Sigmoid colon (tissue), 7 donors: ENCODE measurements around the gene MLF1. TPM values are rescaled to one million over a fixed set of nuclear protein-coding genes. Genes with fewer than 3 reads are reported as not detected.

ENCODE experiments used
- DNase-seq: peaks from one replicate; pipeline ENCODE4 v3.0.0-alpha.2; 2019
- H3K27ac ChIP-seq, 4 donors: fragments of 200-600 bp; sonication (generic); one replicate each; pipeline ENCODE4 v1.5.1; 2016 to 2019; ENCODE audit warnings: mild to moderate bottlenecking in 1 of 4
- H3K27me3 ChIP-seq, 3 donors: fragments of 200-600 bp; sonication (generic); one replicate each; pipeline ENCODE4 v1.5.1; 2019; ENCODE audit warnings: mild to moderate bottlenecking in 1 of 3
- H3K36me3 ChIP-seq, 4 donors: fragments of 200-600 bp; sonication (generic); one replicate each; pipeline ENCODE4 v1.5.1; 2016 to 2019
- H3K4me1 ChIP-seq, 4 donors: fragments of 200-600 bp; sonication (generic); one replicate each; pipeline ENCODE4 v1.5.1; 2017 to 2019
- H3K4me3 ChIP-seq, 4 donors: fragments of 200-600 bp; sonication (generic); one replicate each; pipeline ENCODE4 v1.5.1; 2017 to 2019; ENCODE audit warnings: mild to moderate bottlenecking in 2 of 4, moderate library complexity in 1 of 4
- H3K9me3 ChIP-seq, 4 donors: fragments of 200-600 bp in 3 of 4; sonication (generic) in 3 of 4; one replicate each; pipeline versions ENCODE4 v1.5.1 to v1.6.1; 2013 to 2019
- CTCF ChIP-seq, 4 experiments: fragments of 450-650 bp in 3 of 4; fragments of 200-600 bp in 1 of 4; IDR thresholded peaks; one replicate each; pipeline ENCODE4 v1.5.1; 2016 to 2019; ENCODE audit warnings: antibody characterized with exemption in 4 of 4, mild to moderate bottlenecking in 3 of 4, moderate library complexity in 2 of 4
- EP300 ChIP-seq, 4 donors: sonication (generic); formaldehyde crosslinking; IDR thresholded peaks; one replicate each; pipeline ENCODE4 v1.6.1; 2017; ENCODE audit warnings: antibody characterized with exemption in 4 of 4
- POLR2A ChIP-seq, 2 donors: fragments of 450-650 bp; IDR thresholded peaks; one replicate each; pipeline ENCODE4 v1.6.1; 2016; ENCODE audit warnings: antibody characterized with exemption in 2 of 2, mild to moderate bottlenecking in 2 of 2, moderate library complexity in 2 of 2
- POLR2AphosphoS5 ChIP-seq, 4 donors: sonication (generic); formaldehyde crosslinking; IDR thresholded peaks; one replicate each; pipeline ENCODE4 v1.6.1; 2017; ENCODE audit warnings: antibody characterized with exemption in 4 of 4
- WGBS, 2 donors: extraction: QIAGEN DNeasy Blood & Tissue Kit; methylation state at CpG; one replicate each; pipeline ENCODE4 v1.1.7; 2013; 5-methylcytosine and 5-hydroxymethylcytosine counted together
- intact Hi-C: fragments of 100-400 bp; cut with DNase I; formaldehyde crosslinking; loops from one replicate; pipeline ENCODE4 v1.15.1; 2023
- polyA plus RNA-seq, 3 donors: library from polyadenylated mRNA; stranded (reverse); fragments of 200-250 nt; gene quantifications; one replicate each; pipeline ENCODE4 v1.2.3, GENCODE V29; 2013
- total RNA-seq, 4 donors: library from RNA; depleted of rRNA; stranded (reverse); fragments of >200 nt; gene quantifications; one replicate each; pipeline ENCODE4 v1.1.0, GENCODE V29; 2016
- donor health status: healthy with polysubstance abuse.
- donor health status: Bipolar disorder and iron deficiency.
- donor health status: healthy.

MLF1 gene
- total and polyA plus RNA-seq, 7 donors, result 3.0 to 14.1 (median 9.1) TPM

- H3K4me3 ChIP-seq, result no peak overlapping the region
- 76 to 82% methylated on average over 2 of the region's 2 CpGs for WGBS, 2 donors
Observed at GRCh38 chr3:158552124-158552523, 18.9 kb upstream of the MLF1 start.

GRCh38 chr3:158559504-158559903, 11.5 kb upstream of the MLF1 start:
- intact Hi-C loops, result no loop called here

More at GRCh38 chr3:158552124-158552523, 18.9 kb upstream of the MLF1 start:
- intact Hi-C loops, result no loop called here
- DNase-seq, result no peak
- TF ChIP-seq POLR2AphosphoS5 (IDR thresholded peaks at IDR 0.05) (no peak), EP300 (IDR thresholded peaks at IDR 0.05) (no peak), POLR2A (IDR thresholded peaks at IDR 0.05) (no peak), CTCF (IDR thresholded peaks at IDR 0.05) (no peak)
- no peaks in the 10 kb centered on the region for H3K27me3 ChIP-seq
- peaks cover 0 to 3% (median 0%) of the 10 kb centered on the region in 4 donors for H3K36me3 ChIP-seq
- no peak overlapping the region for H3K27ac ChIP-seq
- no peaks in the 10 kb centered on the region for H3K4me1 ChIP-seq
- H3K9me3 ChIP-seq, result no peaks in the 10 kb centered on the region

GRCh38 chr3:158560979-158561378, 10.0 kb upstream of the MLF1 start:
- 95 to 97% methylated on average over 1 of the region's 1 CpG for WGBS, 2 donors
- no peak overlapping the region for H3K4me3 ChIP-seq
- no peak overlapping the region for H3K27ac ChIP-seq
- no peaks in the 10 kb centered on the region for H3K4me1 ChIP-seq
- no peak for DNase-seq
- no peaks in the 10 kb centered on the region for H3K9me3 ChIP-seq
- intact Hi-C loops, result no loop called here
- no peaks in the 10 kb centered on the region for H3K27me3 ChIP-seq
- no peak for TF ChIP-seq EP300 (IDR thresholded peaks at IDR 0.05)
- TF ChIP-seq POLR2AphosphoS5 (IDR thresholded peaks at IDR 0.05), result no peak
- no peak for TF ChIP-seq POLR2A (IDR thresholded peaks at IDR 0.05)
- TF ChIP-seq CTCF (IDR thresholded peaks at IDR 0.05), result no peak
- no peaks in the 10 kb centered on the region for H3K36me3 ChIP-seq

More at GRCh38 chr3:158559504-158559903, 11.5 kb upstream of the MLF1 start:
- no peak overlapping the region for H3K4me3 ChIP-seq
- DNase-seq, result no peak
- TF ChIP-seq EP300 (IDR thresholded peaks at IDR 0.05) (no peak), POLR2AphosphoS5 (IDR thresholded peaks at IDR 0.05) (no peak)
- H3K27me3 ChIP-seq, result no peaks in the 10 kb centered on the region
- H3K4me1 ChIP-seq, result no peaks in the 10 kb centered on the region
- H3K36me3 ChIP-seq, result no peaks in the 10 kb centered on the region
- 83 to 85% methylated on average over 4 of the region's 4 CpGs for WGBS, 2 donors
- H3K27ac ChIP-seq, result no peak overlapping the region
- no peaks in the 10 kb centered on the region for H3K9me3 ChIP-seq

- Histone ChIP-seq H3K27me3 (no peaks in the 10 kb centered on the region), H3K4me3 (no peak overlapping the region), H3K4me1 (no peaks in the 10 kb centered on the region), H3K36me3 (no peaks in the 10 kb centered on the region), H3K27ac (no peak overlapping the region), H3K9me3 (no peaks in the 10 kb centered on the region)
- TF ChIP-seq POLR2A (IDR thresholded peaks at IDR 0.05) (no peak), POLR2AphosphoS5 (IDR thresholded peaks at IDR 0.05) (no peak), CTCF (IDR thresholded peaks at IDR 0.05) (no peak), EP300 (IDR thresholded peaks at IDR 0.05) (no peak)
- intact Hi-C loops, result no loop called here
- no peak for DNase-seq
- WGBS, 2 donors, result 73 to 81% methylated on average over 5 of the region's 5 CpGs
Observed at GRCh38 chr3:158562674-158563073, 8.3 kb upstream of the MLF1 start.

- no peaks in the 10 kb centered on the region for H3K4me1 ChIP-seq
- intact Hi-C loops, result no loop called here
- TF ChIP-seq CTCF (IDR thresholded peaks at IDR 0.05) (no peak), POLR2AphosphoS5 (IDR thresholded peaks at IDR 0.05) (no peak)
- no peak overlapping the region for H3K4me3 ChIP-seq
- H3K27ac ChIP-seq, result no peak overlapping the region
- H3K36me3 ChIP-seq, result no peaks in the 10 kb centered on the region
- DNase-seq, result no peak
- no peaks in the 10 kb centered on the region for H3K9me3 ChIP-seq
- H3K27me3 ChIP-seq, result no peaks in the 10 kb centered on the region
Observed at GRCh38 chr3:158563076-158563475, 7.9 kb upstream of the MLF1 start.
